DMS53 (cell line): ENCODE results near the gene ZNF850.
A peak's percentile ranks its signal among the peaks of the same experiment; 100 is the strongest.

Source experiments
- DNase-seq: peaks from one replicate; lab custom pipeline; 2025; lab: John Stamatoyannopoulos, UW

Gene ZNF850

DNA sequence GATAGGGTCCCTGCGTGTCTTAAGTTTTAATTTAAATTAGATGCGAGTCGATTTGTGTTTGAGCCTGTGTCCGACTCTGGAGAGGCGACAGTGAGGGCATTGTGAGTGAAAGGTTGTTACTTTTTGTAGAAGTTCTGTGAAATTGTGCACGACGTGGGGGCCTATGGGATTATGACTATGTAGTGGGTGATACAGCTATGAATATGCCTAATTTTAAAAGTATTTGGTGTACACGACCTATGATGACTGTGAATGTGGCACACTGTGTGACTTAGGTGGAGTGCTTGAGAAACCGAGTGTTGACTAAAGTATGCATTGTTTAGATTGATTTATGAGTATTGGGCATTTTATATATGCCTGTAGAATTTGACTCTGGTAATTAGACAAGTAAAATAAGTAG, 84.5 kb downstream of the ZNF850 start:
- no peak for DNase-seq

DNA sequence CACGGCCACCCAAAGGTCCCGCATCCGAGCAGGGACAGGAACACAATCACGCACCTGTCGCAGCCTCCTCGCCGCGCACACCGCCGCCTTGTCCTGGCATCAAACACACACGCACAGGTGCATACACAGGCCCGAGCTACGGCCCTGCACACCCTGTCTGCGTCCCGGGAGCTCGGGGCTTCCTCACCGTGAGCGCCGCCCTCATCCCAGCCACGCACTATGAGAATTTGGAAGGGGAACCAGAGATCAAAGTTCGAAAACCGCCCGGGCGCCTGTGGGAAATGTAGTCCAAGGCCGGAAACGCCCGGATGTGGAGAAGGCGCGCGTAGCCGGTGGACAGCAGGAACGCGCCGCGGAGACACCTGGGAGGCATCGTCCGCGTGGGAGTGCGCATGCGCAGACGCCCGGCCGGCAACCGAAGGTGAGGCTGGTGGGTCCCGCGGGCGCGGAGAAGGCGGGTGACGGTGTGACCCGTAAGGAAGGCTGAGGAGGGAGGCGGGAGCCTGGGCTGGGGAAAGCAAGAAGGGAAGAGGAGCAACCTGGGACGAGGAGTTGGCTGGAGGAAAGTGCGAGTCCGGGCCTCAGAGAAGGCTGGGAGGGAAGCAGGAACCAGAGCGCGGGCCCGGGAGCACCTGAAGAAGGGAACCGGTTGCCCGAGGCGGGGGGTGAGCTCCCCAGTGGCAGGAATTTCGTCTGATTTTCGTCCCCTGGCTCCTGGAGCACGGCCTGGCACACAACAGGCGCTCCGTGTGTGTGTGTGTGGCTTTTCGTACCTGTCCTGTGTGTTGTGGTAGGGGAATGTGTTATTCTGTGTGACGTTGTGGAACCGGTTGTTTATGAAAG, 85.2 kb downstream of the ZNF850 start, which contains the start of gene ZNF567:
ZNF567 (plus strand) TSS at position 399 of the 843 bp plus-strand sequence. CDS start 7,256 bp downstream, outside the sequence.
- peak; percentile 100 for DNase-seq

DNA sequence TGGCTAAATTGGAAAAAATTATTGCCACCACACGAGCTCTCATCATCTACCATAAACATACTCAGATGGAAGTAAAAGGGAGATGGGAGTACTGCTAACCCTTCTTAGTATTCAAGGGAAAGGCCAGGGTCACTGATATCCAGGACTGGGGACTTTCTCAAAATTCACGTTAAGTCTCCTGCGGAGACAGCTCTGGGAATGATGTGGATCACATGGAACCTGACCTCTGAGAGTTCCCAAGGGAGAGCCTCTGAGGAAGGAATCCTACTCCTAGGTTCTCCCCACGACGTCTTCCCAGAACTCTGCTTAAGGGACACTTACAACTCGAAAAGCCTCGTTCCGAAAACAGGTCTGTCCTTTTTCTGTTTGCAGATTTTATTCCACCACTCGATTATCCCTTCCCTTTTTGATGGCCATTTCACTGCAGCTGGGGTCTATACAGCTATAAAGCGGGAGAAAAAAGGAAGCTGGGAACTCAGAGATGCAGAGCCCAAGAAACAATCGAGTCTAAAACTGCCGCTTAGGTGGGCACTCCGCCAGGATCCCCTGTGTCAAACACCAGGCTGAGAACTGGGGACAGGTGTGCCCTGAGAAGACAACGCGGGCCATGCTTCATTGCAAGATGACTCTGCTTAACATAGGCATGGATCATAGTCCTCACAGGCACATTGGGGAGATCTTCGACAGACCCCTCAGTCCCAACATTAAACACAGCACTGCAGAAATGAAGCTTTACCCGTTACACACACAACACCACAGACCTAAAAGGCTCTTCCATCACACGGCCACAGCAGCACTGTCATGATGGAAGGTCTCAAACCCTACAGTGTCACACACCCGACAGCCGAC, 86.0 kb downstream of the ZNF850 start:
- DNase-seq, result peak; percentile 56

DNA sequence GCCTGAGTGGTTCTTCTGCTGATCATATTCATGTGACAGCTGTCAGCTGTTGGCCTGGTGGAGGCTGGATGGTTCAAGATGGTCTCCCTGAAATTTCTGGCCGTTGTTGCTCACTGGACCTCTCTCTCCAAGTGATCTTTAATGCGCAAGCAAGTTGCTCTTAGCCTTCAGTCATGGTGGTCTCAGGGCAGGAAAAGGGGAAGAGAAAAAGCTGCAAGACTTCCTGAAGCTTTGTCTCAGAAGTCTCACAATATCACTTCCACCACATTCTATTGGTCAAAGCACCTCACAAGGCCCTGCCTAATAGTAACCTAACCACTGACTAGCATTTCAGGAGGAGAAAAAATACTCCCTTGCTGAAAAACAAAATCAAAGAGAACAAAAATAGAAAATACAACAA, 86.8 kb downstream of the ZNF850 start:
- no peak for DNase-seq

DNA sequence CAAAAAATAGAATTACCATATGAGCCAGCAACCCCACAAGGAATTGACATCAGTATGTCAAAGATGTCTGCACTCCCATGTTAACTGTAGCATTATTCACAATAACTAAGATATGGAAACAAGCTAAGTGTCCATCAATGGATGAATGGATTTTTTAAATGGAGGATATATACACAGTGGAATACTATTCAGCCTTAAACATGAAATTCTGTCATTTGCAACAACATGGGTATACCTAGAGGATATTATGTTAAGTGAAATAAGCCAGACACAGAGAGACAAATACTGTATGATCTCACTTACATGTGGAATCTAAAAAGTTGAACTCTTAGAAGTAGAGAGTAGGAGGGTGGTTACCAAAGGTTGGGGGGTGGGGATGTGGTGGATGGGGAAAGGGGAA, 93.2 kb downstream of the ZNF850 start:
- no peak for DNase-seq

DNA sequence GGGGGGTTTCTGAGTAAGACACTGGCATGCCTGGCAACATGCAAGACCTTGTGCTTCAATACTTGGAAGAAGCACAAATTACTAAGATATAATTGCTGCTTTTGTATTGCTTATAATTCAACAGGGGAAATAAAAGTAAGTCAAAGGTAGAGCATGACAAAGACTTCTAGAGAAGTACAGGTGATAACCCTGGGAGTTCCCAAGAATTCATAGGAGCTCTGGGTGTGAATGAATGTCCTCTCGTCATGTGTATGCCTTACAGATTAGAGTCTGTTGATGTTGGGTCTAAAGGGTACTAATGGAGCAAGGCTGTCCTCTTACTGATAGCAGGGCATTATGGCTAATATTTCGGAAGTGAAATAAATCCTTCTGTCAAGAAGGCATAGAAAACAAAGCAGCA, 98.4 kb downstream of the ZNF850 start:
- no peak for DNase-seq

DNA sequence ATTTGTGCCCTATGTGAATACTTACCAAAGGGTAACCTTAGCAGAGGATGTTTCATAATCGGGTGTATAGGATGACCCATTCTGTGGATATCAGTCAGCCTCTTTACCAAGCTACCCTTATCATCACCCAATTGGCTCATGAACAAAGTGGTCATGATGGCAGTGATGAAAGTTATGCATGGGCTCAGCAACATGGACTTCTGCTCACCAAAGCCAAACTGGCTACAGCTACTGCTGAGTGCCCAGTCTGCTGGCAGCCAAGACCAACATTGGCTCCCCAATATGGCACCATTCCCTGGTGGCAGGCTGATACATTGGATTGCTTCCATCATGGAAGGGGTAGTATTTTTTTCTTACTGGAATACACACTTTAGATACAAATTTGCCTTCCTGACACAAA, 100.2 kb downstream of the ZNF850 start:
- no peak for DNase-seq

DNA sequence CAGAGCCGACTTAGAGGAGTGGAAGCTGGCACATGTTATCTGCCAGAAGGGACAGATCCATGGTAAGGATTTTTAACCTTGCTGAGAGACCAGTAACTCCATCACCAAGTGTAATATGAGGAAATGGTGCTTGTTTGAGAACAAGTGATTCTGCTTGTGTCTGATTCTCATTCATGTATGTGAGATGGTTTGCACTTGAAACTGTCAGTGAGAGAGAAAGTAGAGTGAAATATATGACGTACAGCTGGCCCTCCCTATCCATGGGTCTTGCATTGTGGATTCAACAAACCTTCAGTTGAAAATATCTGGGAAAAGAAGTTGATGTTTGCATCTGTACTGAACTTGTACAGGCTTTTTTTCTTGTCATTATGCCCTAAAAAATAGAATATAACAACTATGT, 104.0 kb downstream of the ZNF850 start:
- peak; percentile 18 for DNase-seq

DNA sequence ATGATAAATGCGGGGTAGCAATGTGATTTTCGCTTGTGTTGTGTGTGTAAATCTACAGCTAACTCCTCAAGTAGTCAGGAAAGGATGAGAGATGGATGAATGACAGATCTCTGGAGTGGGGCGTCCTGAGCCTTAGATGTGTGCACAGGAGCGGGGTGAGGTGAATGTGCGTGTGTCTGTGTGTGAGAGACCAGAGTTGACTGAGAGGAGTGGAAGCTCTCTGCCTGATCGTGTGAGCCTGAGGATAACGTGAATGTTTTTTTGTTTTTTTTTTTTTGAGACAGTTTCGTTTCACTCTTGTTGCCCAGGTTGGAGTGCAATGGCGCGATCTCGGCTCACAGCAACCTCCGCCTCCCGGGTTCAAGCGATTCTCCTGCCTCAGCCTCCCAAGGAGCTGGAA, 106.8 kb downstream of the ZNF850 start:
- peak; percentile 37 for DNase-seq
